Naive B cell (primary cell): ENCODE results near the gene ATP4A. TPM values are rescaled to one million over a fixed set of nuclear protein-coding genes. Genes with fewer than 3 reads are reported as not detected.

Experiments used
- ATAC-seq, 2 donors: fragments of 150-1000 bp; cut with Tn5 transposase; 2 replicates each; pipeline ENCODE4 v1.10.0; 2021; ENCODE audit warnings: low read depth in 2 of 2, mild to moderate bottlenecking in 2 of 2, moderate library complexity in 2 of 2
- DNase-seq: peaks from one replicate; pipeline ENCODE4 v3.0.0; 2022
- H3K27ac Mint-ChIP-seq, 6 donors: one replicate each; pipeline ENCODE4 v1.8.0; 2020 to 2022; ENCODE audit warnings: mild to moderate bottlenecking in 6 of 6, mixed read lengths in 6 of 6, moderate library complexity in 5 of 6, inconsistent platforms in 2 of 6
- H3K27me3 Mint-ChIP-seq, 3 donors: one replicate each; pipeline ENCODE4 v1.8.0; 2021 to 2022; ENCODE audit warnings: mixed read lengths in 3 of 3, mild to moderate bottlenecking in 1 of 3
- H3K36me3 Mint-ChIP-seq, 2 donors: one replicate each; pipeline ENCODE4 v1.8.0; 2020 to 2022; ENCODE audit warnings: mixed read lengths in 2 of 2, inconsistent platforms in 1 of 2, mild to moderate bottlenecking in 1 of 2
- H3K4me1 Mint-ChIP-seq, 3 donors: one replicate each; pipeline ENCODE4 v1.8.0; 2020 to 2022; ENCODE audit warnings: mixed read lengths in 3 of 3, inconsistent platforms in 1 of 3, mild to moderate bottlenecking in 1 of 3, moderate library complexity in 1 of 3
- H3K4me3 Mint-ChIP-seq, 8 donors: one replicate each; pipeline ENCODE4 v1.8.0; 2020 to 2022; ENCODE audit warnings: mild to moderate bottlenecking in 8 of 8, mixed read lengths in 8 of 8, moderate library complexity in 8 of 8, inconsistent platforms in 2 of 8
- H3K9me3 Mint-ChIP-seq, 7 donors: one replicate each; pipeline ENCODE4 v1.8.0; 2020 to 2022; ENCODE audit warnings: mixed read lengths in 7 of 7, mild to moderate bottlenecking in 5 of 7, inconsistent platforms in 2 of 7, moderate library complexity in 1 of 7
- polyA plus RNA-seq, 6 donors: library from polyadenylated mRNA; unstranded; fragments of 300-500 nt; fragmentation: Illumina TruSeq; gene quantifications; one replicate each; pipeline ENCODE4 v1.2.3, GENCODE V29; 2021; ENCODE audit warnings: low read depth in 6 of 6

Gene ATP4A
- polyA plus RNA-seq, 6 donors from 2014 or later = not detected

DNA sequence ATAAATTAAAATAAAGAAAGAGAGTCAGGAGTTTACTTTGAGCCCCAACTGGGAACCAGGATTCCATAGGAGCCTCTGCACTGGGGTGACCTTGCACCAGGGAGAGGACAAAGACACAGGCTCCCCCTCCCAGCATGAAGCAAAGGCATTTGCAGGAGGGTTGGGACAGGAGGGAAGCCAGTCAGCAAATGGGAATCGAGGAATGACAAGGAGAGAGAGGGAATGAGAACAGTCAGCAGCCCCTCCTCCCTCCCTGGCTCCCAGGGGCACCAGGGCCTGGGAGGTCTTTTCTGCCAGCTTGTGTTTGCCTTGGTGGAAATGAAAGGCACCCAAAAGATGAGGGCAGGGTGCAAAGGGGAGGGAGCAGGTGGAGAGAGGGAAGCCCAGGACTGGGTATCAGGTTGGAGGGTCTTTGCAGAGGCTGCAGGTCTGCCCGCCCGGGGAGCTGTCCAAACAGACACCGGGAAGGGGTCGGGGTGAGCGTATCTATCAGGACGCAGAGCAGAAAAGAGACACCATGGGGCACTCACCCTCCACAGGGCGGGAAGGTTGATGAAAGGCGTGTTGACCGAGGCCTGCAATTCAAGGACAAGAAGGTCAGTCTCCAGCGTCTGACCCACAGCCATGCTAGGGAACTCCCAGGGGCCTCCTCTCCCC is 39.1 kb downstream of the ATP4A start:
- H3K4me1 Mint-ChIP-seq = peaks cover 0 to 4% (median 0%) of the 10 kb centered on the region in 3 donors

DNA sequence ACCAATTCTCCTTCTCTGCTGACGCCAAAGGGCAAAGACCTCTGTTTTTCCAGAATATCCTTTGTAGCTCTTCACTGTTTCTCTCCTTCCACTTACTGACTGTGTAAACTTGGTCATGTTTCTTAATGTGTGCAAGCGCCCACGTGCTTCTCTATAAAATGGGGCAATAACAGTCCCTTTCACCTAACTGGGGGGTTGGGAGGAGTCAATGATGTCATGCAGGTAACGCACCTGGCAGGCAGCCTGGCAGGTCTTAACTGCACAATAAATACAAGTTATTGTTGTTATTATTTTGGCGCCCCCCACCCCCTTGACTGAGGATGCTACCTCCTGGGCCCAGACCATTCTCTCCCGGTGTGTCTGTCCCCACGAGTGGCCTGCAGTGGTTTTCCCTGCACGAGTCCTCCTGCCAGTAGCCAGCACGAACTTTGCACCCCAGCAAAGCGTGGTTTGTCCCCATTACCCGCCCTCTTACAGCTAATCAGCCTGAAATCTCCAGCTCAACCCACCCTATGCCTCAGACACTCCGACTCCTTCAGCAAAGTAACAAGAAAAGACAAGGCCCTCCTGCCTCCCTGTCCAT is 40.6 kb downstream of the ATP4A start:
- peaks cover 20 to 53% (median 39%) of the 10 kb centered on the region in 3 donors for H3K27me3 Mint-ChIP-seq
- H3K27ac Mint-ChIP-seq = peak overlapping the region in 1 of 6 donors; percentile 74
- ATAC-seq = no peak

More for the DNA sequence above, 39.1 kb downstream of the ATP4A start:
- Mint-ChIP-seq H3K27me3 (peaks cover 24 to 58% (median 50%) of the 10 kb centered on the region in 3 donors), H3K4me3 (no peak overlapping the region), H3K9me3 (no peaks in the 10 kb centered on the region), H3K36me3 (peaks cover 0 to 21% of the 10 kb centered on the region in 2 donors), H3K27ac (peak overlapping the region in 1 of 6 donors; percentile 32)
- DNase-seq (no peak), ATAC-seq (no peak)

DNA sequence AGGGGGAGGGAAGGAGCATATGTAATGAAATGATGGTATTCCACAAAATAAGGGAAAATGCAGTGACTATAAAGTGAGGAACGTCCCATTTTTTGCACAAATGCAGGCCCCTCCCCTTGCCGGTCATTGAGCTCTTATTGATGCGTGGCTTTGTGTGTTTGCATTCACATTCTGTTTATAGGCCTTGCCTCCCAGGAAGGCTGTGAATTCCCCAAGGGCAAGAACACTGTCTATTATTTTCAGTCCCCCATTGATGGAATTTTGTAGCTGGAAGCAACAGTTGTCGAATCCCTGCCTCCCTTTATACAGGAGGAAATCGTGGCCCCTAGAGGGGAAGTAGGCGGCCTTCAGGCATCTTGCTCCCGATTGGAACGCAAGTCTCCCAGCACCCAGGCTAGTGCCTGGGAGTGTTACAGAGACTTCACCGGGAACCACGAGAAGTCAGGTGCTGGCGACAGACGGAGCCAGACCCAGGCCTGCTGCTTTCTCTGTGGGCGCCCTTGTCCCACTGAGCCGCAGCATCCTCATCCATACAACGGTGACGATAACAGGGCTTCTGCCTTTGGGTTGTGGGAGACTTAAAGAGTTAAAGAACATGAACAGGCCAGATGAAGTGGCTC is 42.2 kb downstream of the ATP4A start:
- no peaks in the 10 kb centered on the region for H3K9me3 Mint-ChIP-seq
- peaks cover 24 to 46% (median 34%) of the 10 kb centered on the region in 3 donors for H3K27me3 Mint-ChIP-seq
- no peak for DNase-seq
- no peak for ATAC-seq
- no peak overlapping the region for H3K4me3 Mint-ChIP-seq
- no peaks in the 10 kb centered on the region for H3K36me3 Mint-ChIP-seq
- H3K27ac Mint-ChIP-seq = no peak overlapping the region
- H3K4me1 Mint-ChIP-seq = peaks cover 0 to 4% (median 0%) of the 10 kb centered on the region in 3 donors

More for the DNA sequence above, 40.6 kb downstream of the ATP4A start:
- no peak for DNase-seq
- Mint-ChIP-seq H3K9me3 (no peaks in the 10 kb centered on the region), H3K4me3 (peak overlapping the region in 1 of 8 donors; percentile 0), H3K36me3 (peaks cover 0 to 10% of the 10 kb centered on the region in 2 donors), H3K4me1 (peaks cover 0 to 4% (median 0%) of the 10 kb centered on the region in 3 donors)

DNA sequence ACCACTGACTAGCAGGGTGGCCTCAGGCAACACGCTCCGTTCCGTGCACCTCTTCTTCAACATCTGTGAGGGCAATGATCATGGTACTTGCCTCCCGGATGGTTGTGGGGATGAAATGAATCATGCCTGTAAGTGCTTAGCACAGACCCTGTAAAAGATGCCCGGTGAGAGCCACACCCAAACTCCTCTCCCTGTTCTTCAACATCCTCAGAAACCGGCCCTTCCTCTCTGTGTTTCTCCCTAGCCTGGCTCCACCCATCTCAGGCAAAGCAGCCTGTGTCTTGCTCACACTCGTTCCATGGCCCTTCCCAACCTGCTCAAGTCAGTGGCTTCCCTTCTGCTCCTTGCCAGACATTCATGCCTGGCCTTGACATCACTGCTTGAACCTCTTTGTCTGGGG is 44.2 kb downstream of the ATP4A start:
- no peak for ATAC-seq
- peaks cover 0 to 7% (median 0%) of the 10 kb centered on the region in 3 donors for H3K4me1 Mint-ChIP-seq
- no peak overlapping the region for H3K4me3 Mint-ChIP-seq
- H3K27ac Mint-ChIP-seq = no peak overlapping the region
- H3K36me3 Mint-ChIP-seq = no peaks in the 10 kb centered on the region
- DNase-seq = no peak
- no peaks in the 10 kb centered on the region for H3K9me3 Mint-ChIP-seq
- H3K27me3 Mint-ChIP-seq = peaks cover 29 to 47% (median 40%) of the 10 kb centered on the region in 3 donors

DNA sequence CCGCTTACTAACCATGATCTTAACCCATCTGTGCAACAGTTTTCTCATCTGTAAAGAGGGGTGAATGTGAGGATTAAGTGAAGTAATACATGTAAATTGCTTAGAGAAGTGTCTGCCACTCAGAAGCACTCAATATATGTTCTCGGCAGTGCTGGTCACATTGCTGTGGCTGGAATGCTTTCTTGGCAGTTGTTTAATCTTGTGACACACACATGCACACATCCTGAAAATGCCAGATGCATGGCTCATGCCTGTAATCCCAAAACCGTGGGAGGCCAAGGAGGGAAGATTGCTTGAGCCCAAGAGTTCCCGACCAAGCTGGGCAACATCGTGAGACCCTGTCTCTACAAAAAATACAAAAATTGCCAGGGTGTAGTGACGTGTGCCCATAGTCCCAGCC is 45.1 kb downstream of the ATP4A start:
- Mint-ChIP-seq H3K27me3 (peaks cover 31 to 50% (median 43%) of the 10 kb centered on the region in 3 donors), H3K27ac (no peak overlapping the region), H3K9me3 (no peaks in the 10 kb centered on the region), H3K4me1 (peaks cover 0 to 7% (median 0%) of the 10 kb centered on the region in 3 donors), H3K4me3 (no peak overlapping the region), H3K36me3 (no peaks in the 10 kb centered on the region)
- no peak for ATAC-seq
- no peak for DNase-seq

DNA sequence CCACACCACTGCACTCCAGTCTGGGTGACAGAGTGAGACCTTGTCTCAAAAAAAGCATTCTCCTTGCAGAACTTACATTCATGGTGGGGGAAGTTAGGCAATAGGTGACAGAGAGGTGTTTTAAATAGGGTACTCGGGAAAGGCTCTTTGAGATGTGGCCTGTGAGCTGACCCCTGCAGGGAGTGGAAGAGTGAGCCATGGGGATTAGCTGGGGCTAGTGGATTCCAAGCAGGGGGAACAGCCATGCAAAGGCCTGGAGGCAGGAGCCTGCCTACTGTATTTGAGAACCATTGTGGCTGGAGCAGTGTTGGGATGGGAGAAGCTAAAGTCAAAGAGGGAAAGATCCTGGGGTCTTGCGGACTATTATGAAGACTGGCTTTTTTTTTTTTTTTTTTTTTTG is 46.1 kb downstream of the ATP4A start:
- Mint-ChIP-seq H3K27ac (no peak overlapping the region), H3K4me1 (peaks cover 0 to 4% (median 0%) of the 10 kb centered on the region in 3 donors), H3K36me3 (no peaks in the 10 kb centered on the region), H3K27me3 (peaks cover 32 to 53% (median 51%) of the 10 kb centered on the region in 3 donors), H3K9me3 (no peaks in the 10 kb centered on the region), H3K4me3 (no peak overlapping the region)
- ATAC-seq (no peak), DNase-seq (no peak)

DNA sequence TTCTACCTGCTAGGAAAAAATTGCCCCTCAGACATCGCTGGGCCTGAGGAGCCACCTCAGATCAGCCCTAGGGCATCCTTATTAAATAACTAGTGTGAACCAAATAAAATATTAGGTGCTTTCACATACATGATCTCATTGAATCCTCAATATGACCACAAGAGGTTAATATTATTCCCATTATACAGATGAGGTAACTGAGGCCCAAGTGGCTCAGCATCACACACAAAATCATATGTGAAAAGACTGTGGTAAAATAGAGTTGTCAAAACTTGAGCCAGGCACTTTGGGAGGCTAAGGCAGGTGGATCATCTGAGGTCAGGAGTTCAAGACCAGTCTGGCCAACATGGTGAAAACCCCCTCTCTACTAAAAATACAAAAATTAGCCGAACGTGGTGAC is 47.1 kb downstream of the ATP4A start:
- Mint-ChIP-seq H3K27ac (no peak overlapping the region), H3K9me3 (no peaks in the 10 kb centered on the region), H3K4me3 (no peak overlapping the region), H3K27me3 (peaks cover 32 to 62% (median 60%) of the 10 kb centered on the region in 3 donors), H3K36me3 (no peaks in the 10 kb centered on the region), H3K4me1 (peaks cover 0 to 4% (median 3%) of the 10 kb centered on the region in 3 donors)
- no peak for DNase-seq
- no peak for ATAC-seq

DNA sequence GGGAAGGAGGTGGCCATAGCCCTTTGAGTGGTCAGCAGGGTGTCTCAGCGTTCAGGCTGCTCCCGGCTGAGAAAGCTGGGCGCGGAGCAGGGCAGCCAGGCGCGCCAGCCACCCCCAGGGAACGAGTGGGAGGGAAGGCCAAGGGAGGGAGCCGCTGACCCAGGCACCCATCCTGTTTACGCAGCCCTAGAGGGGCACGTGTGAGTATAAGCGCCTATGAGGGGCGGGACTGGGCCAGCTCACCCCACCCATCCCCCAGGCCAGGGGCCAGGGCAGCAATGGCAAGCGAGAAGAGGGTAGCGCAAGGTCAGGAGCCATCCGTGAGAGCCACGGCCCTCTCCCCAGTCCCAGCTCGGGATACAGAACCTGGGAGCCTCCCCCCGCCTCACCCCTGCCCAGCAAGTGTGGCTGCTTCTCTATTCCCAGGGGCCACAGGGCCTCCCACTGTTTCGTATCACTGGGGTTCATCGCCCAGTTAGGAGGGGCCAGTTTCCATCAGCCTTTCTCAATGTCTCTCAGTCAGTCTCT is 49.1 kb downstream of the ATP4A start:
- H3K27me3 Mint-ChIP-seq = peaks cover 32 to 74% (median 70%) of the 10 kb centered on the region in 3 donors
- peaks cover 12 to 16% (median 14%) of the 10 kb centered on the region in 3 donors for H3K4me1 Mint-ChIP-seq
- DNase-seq (no peak), ATAC-seq (no peak)
- H3K9me3 Mint-ChIP-seq = no peaks in the 10 kb centered on the region
- H3K4me3 Mint-ChIP-seq = no peak overlapping the region
- no peak overlapping the region for H3K27ac Mint-ChIP-seq
- no peaks in the 10 kb centered on the region for H3K36me3 Mint-ChIP-seq

DNA sequence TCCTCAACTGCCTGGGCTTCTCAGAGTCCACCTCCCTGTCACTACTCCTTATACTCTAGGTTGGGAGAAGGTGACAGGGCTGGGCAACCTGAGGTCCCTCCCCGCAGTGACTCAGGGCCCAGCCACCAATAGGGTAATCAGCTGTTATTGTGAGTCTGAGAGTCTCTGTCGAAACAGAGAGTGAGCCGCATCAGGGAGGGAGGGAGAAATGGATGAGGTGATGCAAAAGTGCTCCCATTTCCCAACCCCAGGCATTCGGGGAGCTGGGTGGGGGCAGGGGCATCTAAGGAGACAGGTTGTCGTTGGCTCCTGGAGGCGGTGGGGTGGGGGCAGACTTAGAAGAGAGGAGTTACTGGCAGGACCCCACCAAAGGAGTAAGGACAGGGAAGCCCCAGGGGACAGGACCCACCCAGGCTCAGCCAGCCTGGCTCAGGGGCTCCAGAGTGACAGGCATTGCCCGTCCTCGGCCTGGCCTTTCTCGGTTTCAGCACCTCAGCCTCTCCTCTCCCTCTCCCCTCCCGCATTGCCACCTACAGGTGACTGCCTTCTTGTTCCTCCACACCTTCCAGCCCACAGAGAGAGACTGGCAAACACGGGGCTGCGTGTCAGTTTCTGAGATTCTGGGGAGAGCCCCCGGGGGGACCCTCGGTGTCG is 49.7 kb downstream of the ATP4A start, which contains the start of gene DMKN:
TSS of gene DMKN (minus strand) at position 22 of the 654 bp plus-strand sequence. CDS start 174 bp downstream, outside the sequence.
- Mint-ChIP-seq H3K4me3 (no peak within 1 kb of the TSS), H3K27me3 (peaks cover 33 to 74% (median 67%) of the 10 kb centered on the region in 3 donors), H3K36me3 (no peaks in the 10 kb centered on the region), H3K27ac (no peak within 1 kb of the TSS), H3K4me1 (peaks cover 12 to 19% (median 14%) of the 10 kb centered on the region in 3 donors), H3K9me3 (no peaks in the 10 kb centered on the region)
- ATAC-seq (no peak), DNase-seq (no peak)

DNA sequence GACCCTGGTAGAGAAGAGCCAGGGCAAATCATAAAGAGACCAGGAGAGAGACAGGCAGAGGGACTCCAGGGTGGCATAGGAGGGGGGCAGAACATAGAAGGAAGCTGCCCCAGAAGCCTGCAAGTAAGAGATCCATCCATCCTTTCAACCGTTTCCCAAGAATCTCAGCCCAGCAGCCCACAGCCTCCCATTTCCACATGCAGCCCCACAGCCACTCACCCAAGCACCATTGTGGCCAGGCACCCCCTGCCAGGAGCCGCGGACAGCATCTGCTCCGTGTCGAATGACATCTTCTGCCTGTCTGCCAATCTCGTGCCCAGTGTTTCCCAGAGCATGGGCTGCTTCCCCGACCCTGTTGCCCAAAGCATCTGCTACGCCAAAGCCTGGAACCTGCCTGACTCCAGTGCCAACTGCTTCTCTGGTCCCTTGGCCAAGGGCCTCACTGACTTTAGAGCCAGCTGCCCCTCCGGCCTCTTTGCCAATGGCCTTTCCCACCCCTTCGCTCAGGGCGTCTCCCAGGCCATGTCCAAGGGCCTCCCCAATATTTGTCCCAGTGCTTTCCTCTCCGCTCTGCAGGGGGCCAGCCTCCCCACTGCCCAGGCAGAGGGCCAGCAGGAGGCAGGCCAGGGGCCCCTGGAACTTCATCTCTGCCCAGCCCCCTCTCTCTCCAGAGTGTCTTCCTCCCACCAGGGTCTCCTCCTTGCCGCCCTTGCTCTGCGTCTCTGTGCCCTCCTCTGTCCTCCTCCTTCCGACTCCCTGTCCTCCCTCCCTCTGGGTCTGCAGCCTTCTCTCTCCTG is 50.4 kb downstream of the ATP4A start:
- Mint-ChIP-seq H3K36me3 (no peaks in the 10 kb centered on the region), H3K4me1 (peaks cover 12 to 19% (median 14%) of the 10 kb centered on the region in 3 donors), H3K9me3 (no peaks in the 10 kb centered on the region), H3K27me3 (peaks cover 32 to 74% (median 71%) of the 10 kb centered on the region in 3 donors), H3K4me3 (no peak overlapping the region), H3K27ac (no peak overlapping the region)
- DNase-seq = no peak
- ATAC-seq = no peak

DNA sequence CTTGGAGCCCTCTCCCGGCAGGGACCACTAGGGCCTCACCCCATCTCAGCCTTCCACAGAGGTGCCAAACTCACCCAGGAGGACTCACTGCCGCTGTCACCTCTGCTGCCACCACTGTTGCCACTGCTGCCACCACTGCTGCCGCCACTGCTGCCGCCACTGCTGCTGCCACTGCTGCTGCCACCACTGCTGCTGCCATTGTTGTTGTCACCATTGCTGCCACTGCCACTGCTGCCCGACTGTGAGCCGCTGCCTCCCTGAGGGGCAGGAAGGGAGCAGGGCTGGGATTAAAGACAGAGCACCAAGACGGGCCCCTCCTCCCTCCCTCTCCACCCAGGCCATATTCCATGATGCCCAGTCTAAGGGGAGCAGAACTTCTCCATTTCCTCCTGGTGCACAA is 52.1 kb downstream of the ATP4A start:
- Mint-ChIP-seq H3K4me3 (no peak overlapping the region), H3K27me3 (peaks cover 23 to 77% (median 77%) of the 10 kb centered on the region in 3 donors), H3K27ac (peak overlapping the region in 2 of 6 donors; percentile 37 to 96), H3K9me3 (no peaks in the 10 kb centered on the region), H3K36me3 (no peaks in the 10 kb centered on the region), H3K4me1 (peaks cover 12 to 19% (median 14%) of the 10 kb centered on the region in 3 donors)
- ATAC-seq (no peak), DNase-seq (no peak)

DNA sequence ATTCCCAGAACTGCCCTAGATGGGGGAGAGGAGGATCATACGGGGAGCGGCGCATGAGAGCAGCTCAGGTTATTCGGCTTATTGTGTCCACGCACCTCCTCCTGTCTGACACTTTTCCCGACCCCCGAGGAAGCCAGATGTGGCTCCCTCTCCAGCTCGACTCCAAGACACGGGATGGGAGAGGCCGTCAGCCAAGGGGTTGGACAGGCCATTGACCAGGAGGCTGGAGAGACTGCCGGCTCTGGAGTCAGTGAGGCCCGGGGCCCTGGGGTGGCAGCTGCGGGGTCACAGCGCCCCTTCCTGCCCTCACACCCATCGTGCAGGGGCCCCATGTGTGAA is 52.9 kb downstream of the ATP4A start:
- ATAC-seq = peak in 1 of 2 donors; percentile 1
- Mint-ChIP-seq H3K9me3 (no peaks in the 10 kb centered on the region), H3K4me1 (peaks cover 12 to 19% (median 14%) of the 10 kb centered on the region in 3 donors), H3K27ac (peak overlapping the region in 1 of 6 donors; percentile 11), H3K4me3 (peak overlapping the region in 4 of 8 donors; percentile 53 to 75 (median 67)), H3K27me3 (peaks cover 31 to 84% (median 82%) of the 10 kb centered on the region in 3 donors), H3K36me3 (no peaks in the 10 kb centered on the region)
- DNase-seq = no peak
